Measurements from ENCODE around the gene PAF1. TPM values are rescaled to one million over a fixed set of nuclear protein-coding genes. Genes with fewer than 3 reads are reported as not detected.

The PAF1 gene
- polyA plus RNA-seq, 4 donors, result 66.5 to 70.6 (median 68.6) TPM

DNA sequence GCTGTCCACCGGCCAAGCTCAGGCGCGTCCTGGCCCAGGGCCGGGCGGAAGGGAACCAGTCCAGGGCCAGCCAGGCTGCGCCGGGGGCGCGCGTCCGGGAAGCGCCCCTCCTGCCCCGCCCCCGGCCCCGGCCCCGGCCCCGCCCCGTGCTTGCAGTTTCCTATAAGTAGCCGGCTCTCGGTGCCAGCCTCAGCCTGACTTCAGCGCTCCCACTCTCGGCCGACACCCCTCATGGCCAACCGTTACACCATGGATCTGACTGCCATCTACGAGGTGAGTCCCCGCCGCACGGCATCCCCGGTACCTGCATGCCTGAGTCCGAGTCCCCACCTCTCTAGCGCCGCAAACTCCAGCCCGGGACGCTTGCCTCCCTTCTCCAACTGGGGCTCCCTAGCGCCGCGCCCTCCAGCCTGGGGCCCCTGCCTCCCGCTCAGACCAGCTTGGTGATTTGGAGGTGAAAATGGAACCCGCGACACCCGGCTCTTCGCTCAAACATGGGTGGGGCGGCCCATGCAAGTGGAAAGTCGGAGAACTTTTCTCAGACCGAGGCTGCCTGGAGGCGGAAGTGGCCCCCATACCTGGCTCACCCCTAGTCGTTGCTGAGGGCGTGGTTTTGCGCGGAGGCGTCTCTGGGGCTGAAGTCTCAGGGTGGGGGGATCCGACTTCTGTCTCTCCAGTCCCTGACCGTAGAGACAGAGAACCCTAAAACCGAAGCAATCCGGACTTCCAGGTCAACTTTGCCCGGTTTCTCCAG, 15.9 kb upstream of the PAF1 start, which contains the start of gene ZFP36:
Gene ZFP36, plus strand, starts transcription at position 192 of the 754 bp plus-strand sequence. Its CDS starts 58 bp downstream, at position 250.
- peak in 1 of 4 donors; percentile 56 for DNase-seq (ENCODE audit: low read depth in 4 of 4, low spot score in 3 of 4)

DNA sequence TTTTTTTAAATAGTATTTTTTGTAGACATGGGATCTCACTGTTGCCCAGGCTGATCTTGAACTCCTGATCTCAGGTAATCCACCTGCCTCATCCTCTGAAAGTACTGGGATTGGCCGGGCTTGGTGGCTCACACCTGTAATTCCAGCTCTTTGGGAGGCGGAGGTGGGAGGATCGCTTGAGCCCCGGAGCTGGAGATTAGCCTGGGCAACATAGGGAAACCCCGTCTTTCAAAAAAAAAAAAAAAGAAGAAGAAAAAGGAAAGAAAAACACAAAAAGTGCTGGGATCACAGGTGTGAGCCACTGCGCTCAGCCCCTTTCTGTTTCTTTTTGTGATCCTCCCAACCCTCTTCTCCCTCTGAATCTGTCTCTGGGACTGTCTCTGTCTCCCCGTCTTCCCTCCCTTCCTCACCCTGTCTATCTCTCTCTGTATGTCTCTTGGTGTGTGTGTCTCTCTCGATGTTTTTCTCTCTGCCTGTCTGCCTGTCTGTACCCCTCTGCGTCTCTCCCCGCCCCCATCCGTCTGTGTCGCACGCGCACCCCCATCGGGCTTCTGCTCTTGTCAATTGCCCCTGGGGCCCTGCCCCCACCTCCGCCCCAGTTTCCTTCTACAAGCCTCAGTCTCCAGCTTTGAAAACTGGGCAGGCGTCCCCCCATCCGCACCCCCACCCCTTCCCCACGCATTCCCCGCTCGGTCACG, 15.2 kb upstream of the PAF1 start:
- DNase-seq (ENCODE audit: low read depth in 4 of 4, low spot score in 3 of 4), result no peak

DNA sequence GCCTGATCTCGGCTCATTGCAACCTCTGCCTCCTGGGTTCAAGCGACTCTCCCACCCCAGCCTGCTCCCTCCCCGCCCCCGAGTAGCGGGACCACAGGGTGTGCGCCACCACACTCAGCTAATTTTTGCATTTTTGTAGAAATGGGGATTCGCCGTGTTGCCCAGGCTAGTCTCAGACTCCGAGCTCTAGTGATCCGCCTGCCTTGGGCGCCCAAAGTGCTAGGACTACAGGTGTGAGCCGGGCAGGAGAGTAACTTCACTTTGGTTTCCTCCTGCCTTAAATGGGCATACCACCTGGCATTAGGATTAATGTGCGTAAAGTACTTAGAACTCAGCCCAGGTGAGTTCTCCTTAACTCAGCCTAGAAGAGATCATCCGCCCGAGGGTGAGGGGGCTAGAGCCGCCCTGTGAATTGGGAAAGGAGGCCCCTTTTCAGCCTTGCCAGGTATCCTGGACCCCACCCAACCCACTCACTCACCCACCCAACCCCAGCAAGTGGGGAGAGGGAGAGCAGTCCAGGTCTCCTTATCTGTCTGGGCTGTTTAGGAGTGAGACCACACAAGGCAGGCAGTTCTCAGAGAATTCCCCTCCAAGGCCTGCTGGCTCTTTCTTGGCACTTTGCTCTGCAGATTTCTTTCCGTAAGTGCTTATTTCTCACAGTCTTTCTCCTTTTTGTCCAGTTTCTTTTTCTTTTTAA, 14.5 kb upstream of the PAF1 start:
- no peak for DNase-seq (ENCODE audit: low read depth in 4 of 4, low spot score in 3 of 4)

DNA sequence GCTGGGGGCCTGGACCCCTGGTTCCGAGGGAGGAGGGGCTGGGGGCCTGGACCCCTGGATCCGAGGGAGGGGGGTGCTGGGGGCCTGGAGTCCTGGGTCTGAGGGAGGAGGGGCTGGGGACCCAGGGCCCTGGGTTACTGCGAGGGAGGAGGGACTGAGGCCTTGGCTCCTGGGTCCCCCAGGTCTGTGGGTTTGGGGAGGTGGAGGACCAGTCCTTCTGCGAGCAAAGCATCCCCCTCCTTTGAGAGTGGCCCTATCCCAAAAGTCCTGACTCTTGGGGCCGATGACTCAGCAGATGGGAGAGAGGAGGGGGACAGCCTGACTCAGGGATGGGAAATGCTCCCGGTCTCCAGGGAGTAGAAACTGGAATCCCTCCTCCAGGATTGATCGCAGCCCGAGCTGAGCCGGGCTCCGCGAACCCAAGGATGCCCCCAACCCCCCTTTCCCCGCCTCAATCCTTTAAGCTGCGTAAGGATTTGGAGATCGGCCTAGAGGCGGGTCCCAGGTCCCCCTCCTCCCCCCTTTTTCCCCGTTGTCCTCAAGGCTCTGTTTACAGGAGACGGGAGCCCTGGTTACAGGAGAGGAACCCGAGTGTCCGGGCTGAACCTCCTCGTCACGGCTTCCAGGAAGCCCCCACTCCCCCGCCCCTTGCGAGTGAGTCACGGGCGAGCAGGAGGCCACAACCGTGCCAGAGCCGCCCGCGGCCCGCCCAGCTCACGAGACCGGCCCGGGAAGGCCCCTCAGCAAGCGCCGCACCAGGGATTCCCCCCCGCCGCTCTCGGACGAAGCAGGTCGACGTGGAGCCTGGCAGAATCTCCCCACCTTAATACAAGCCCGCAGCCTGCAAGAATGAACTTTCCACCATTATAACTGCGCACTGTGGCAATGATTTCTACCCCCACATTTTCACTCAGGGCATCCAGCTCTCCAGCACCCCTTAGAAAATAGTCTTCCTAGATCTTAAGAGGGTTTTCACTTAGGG, 12.7 kb upstream of the PAF1 start:
- DNase-seq (ENCODE audit: low read depth in 4 of 4, low spot score in 3 of 4), result peak; percentile 78 to 81 (median 80)

DNA sequence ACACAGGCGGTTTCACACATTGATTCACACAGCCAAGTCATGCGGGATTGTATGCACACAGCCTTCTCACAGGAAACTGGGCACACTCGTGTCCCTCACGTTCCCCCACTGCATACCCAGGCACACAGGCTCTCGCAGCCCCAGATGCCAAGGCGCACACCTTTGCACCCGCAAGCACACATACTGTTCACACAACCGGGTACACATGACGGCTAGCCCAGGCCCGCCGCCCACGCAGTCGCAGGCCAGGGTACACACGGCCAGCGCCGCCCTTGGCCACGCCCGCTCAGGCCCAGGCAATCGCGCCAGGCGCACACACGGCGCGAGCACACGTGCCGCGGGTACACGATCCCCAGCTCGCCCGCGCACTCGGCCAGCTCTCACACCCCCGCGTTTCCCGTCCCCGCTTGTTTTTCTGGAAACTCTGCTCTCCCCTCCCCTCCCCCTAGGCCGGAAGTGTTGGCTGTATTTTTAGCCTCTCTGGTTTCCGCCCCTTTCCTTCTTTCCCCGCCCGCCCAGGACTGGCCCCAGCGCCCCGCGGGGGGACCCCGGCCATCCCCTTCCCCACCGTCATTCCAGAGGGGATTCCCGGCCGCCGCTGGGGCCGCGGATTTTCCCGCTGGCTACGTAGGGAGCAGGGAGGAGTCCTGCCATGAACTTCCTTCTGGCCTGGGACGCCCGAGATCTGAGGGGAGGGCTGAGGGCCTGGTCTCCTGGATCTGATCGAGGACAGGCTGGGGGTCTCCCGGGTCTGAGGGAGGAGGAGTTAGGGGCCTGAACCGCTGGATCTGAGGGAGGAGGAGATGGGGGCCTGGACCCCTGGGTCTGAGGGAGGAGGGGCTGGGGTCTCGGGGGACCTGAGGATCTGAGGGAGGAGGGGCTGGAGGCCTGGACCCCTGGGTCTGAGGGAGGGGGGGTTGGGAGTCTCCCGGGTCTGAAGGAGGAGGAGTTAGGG, 11.7 kb upstream of the PAF1 start:
- peak in 3 of 4 donors; percentile 87 to 88 (median 88) for DNase-seq (ENCODE audit: low read depth in 4 of 4, low spot score in 3 of 4)

DNA sequence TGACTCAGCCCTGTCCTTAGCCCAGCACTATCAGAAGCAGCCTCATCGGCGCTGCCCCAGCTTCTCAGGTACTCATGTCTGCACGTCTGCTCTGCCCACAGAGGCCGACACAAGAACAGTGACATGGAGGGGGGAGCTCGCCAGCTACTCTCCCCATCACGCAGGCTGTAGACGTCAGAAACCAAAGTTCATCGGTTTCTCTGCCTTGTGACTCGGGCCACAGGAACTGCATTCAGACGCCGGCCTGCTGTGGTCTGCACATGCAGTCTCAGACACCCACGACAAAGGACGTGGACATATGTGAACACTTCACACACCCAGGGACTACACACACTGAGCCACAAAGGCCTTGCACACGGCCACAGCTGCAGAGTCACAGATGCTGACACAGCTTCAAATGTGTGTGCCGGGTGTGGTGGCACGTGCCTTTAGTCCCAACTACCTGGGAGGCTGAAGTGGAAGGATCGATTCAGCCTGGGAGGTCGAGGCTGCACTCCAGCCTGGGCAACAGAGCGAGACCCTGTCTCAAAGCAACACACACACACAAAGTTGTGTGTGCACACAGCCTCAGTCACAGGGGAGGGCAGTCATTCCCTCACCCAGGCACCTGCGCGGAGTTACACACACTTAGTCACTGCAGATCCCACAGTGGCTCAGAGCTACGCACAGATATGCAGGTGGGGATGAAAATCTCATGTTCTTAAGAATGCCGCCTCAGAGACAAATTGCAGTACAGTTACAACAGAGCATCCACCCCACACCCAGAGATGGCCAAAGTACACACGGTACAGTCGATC, 10.8 kb upstream of the PAF1 start:
- DNase-seq (ENCODE audit: low read depth in 4 of 4, low spot score in 3 of 4), result no peak

DNA sequence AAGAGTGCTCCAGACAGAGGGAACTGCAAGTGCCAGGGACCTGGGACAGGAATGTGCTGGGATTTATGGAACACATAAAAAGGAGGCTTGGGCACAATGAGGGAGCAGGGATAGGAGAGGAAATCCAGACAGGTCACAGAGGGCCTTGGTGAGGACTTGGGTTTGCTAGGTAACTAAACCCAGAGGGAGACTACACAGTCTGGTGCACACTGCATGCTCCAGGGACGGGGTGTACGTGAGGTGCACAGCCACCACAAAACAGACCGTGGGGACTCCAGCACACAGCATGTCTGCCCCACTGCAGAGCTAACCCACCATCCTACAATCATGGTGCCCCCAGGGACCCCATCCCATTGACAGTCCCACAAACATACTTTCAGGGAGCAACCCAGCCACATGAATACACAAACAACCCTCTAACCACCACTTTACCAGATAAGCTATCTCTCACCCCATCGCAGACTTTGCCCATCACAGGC, 10.2 kb upstream of the PAF1 start:
- DNase-seq (ENCODE audit: low read depth in 4 of 4, low spot score in 3 of 4), result no peak

DNA sequence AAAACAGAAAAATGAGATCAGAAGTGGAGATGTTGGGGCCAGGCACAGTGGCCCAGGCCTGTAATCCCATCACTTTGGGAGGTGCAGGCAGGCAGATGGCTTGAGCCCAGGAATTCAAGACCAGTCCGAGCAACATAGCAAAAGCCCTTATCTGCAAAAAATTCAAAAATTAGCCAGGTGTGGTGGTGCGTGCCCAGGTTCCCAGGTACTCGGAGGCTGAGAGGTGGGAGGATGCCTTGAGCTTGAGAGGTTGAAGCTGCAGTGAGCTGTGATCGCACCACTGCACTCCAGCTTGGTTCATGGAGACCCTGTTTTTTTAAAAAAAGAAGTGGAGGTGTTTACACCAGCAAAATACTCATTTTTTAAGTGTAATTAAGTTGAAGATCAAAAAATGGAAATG, 9.2 kb upstream of the PAF1 start:
- DNase-seq (ENCODE audit: low read depth in 4 of 4, low spot score in 3 of 4), result no peak

DNA sequence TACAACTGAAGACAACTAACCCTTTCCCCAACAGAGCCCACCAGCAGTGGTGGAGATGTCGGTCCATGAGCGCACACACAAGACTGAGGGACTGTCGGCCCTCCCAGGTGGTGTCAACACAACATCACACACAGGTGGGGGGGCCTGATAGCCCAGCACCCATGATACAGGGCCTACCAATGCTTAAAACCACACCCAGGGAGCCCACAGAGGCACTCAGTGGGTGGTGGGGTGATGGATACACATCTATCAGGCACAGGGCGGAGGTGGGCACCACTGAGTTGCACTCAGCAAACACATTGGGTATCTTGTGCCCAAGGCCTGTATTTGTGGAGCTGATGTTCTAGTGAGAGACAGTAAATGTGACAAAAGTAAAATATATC, 8.8 kb upstream of the PAF1 start:
- DNase-seq (ENCODE audit: low read depth in 4 of 4, low spot score in 3 of 4), result no peak

DNA sequence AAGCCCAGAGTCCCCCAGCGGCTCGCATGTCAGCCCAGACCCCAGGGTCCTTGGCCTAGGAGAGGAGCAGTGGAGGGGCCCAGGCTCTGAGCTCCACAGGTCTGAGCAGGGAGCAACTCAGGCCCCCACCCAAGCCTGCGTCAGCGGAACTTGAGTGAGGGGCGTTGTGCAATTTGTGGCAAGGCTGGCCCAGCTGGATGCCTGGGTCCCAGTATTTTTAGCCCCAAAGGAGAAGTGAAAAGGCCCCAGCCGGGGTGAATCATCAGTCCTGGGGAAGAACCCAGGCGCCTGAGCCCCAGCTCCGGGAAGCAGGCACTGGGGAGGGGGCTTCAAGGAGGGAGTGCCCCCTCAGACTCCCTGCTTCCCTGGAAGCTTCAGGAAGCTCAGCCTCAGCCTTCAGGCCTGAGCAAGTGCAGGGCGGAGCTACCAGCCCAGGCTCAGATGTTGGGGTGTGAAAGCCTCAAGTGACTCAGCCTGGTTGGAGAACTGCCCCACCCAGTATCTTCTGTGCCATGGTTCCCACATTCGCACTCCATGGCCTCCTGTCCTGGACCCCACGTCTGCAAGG, 7.5 kb upstream of the PAF1 start:
- DNase-seq (ENCODE audit: low read depth in 4 of 4, low spot score in 3 of 4), result no peak

DNA sequence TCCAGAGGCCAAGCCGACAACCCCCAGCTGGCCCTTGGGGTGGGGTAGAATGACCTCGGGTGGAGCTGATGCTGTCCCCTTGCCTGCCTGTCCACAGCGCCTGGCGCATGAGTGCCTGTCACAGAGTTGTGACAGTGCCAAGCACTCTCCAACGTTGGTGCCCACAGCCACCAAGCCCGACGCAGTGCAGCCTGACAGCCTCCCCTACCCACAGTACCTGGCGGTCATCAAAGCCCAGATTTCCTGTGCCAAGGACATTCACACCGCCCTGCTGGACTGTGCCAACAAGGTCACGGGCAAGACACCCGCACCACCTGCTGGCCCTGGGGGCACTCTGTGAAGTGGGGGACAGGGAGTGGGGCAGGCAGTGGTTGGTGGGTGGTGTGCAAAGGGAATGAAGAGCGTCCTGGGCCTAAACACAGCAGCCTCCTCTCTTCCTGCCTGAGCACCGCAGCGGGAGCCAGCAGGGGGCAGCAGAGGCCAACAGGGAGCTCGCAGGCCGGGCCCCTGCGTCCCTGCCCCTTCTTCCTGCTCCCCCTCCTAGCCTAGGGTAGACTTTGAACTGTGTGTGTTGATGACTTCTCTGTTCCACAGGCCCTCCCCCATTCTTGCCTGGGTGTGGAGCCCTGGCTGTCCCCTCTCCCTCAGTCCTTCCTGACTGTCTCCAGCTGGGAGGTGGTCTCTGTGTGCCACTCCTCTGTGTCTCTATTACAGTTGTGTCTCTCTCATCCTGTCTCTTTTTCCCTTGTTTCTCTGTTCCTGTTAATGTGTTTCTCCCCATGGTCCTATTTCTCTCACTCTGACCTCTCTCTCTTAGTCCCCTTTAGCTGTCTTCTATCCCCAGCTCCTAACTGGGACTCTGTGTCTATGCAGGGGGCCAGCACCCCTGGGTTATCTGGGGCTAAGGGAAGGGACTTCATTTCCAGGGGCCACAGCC, 6.7 kb upstream of the PAF1 start:
- DNase-seq (ENCODE audit: low read depth in 4 of 4, low spot score in 3 of 4), result no peak

DNA sequence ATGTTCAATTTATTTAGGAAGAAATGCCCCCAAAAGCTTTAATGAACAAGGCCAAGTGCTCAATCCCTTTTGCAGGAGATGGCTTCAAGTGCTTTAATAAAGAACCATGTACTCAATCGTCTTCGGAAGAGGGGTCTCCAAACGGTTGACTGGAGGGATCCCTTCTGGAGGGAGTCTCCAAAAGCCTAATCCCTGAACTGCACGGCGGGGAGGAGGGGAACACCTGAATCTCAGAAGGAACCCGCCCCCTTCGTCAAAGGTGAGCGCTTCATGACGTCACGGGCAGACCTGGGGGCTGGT, 505 bp downstream of the PAF1 start:
- no peak for DNase-seq (ENCODE audit: low read depth in 4 of 4, low spot score in 3 of 4)

DNA sequence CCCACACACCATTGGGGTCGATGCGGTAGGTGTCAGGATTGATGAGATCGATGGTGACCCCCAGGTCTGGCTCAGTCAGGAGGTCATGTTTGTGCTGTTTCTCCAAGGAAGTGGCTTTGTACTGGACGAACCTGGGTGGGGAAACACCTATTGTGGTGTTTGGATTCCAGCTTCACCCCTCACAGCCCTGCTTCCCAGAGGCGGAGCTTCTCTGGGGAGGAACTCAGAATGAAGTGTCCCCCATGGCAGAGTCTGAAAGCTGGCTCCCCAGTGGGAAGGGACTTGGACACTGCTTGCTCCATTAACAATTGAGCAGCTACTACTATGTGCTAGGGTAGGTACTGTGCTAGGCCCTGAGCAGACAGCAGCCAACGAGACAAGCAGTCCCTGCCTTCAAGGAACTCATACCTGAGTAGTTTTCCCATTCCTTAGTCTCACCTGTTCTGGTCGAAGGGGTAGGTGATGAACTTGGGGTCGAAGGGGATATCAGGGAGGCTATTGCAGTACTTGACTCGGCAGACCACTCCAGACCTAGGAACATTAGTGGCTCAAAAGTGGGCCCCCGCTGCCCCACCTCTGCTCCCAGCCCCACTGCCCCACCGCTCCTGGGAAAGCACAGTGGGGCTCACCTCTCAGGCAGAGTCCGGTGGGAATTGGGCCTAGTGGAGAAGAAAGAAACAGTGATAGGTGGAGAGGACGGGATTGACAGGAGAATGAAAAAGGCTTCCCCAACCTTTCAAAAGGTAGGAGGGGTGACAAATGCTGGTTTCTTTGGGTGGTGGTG, 1.1 kb downstream of the PAF1 start:
- DNase-seq (ENCODE audit: low read depth in 4 of 4, low spot score in 3 of 4), result no peak

DNA sequence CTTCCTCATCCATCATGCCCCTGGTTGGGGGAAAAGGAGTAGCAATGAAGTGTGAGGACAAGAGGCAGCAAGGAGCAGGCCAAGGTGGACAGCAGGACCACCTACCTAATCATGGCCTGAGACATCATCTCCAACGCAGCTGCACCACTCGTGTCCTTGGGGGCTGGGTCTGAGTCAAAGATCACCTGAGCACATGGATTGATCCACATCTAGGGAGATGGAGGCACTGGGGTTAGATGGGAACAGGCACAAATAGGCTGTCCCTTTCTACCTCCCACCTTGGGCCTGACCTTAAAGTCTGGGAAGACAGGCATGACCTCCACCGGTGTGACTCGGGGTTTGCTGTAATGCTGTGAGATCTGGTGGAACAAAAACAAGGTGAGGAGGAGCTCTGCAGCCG, 2.2 kb downstream of the PAF1 start:
- DNase-seq (ENCODE audit: low read depth in 4 of 4, low spot score in 3 of 4), result no peak

DNA sequence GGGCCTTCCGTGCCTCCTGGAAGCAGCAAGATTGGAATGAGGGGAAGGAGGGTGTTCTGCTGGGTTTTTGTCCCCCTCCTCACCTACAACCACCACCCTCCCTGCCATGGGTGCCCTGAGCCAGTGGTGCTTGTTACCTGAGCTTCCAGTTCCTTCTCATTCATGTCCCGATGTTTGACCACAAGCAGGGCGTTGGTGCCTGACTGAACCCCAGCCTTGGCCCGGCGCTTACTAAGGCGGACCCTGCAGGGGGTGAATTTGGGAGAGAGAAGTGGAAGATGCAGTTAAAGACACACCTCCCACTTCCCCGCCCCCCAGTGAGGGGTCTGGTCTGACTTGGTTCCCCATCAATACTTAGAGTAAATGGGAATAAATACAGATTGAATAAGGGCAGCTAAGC, 4.3 kb downstream of the PAF1 start:
- no peak for DNase-seq (ENCODE audit: low read depth in 4 of 4, low spot score in 3 of 4)
